ENCODE results near the gene AKAP8L.

DNA sequence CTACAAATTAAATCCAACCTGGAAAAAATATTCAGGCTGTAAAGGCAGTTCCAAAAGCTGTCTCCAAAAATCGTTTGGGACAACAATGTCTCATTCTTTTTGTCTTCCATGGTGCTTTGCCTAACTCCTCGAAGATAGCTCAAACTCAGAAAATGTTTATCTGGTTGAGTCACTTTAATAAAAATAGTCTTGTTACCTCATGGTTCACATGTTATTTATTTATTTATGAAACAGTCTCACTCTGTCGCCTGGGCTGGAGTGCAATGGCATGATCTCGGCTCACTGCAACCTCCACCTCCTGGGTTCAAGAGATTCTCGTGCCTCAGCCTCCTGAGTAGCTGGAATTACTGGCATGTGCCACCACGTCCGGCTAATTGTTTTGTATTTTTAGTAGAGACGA lies 81.6 kb downstream of the AKAP8L start:
- TF ChIP-seq CHD2 (IDR thresholded peaks at IDR 0.05; ENCODE audit: borderline replicate concordance, low read depth, low read length) (no peak), EZH2 (IDR thresholded peaks at IDR 0.05; ENCODE audit: borderline replicate concordance, control insufficient read depth, low read depth, low read length) (no peak), CBX5 (IDR thresholded peaks at IDR 0.05; ENCODE audit: low read depth) (no peak), RB1 (IDR thresholded peaks at IDR 0.05; ENCODE audit: borderline replicate concordance) (no peak), NFIC (IDR thresholded peaks at IDR 0.05; ENCODE audit: low read depth, low read length) (no peak), BRCA1 (IDR thresholded peaks at IDR 0.05; ENCODE audit: low read depth, low read length) (no peak), POLR2A (IDR thresholded peaks at IDR 0.05; ENCODE audit: low read depth, low read length) (no peak), MXI1 (IDR thresholded peaks at IDR 0.05; ENCODE audit: low read depth, low read length) (no peak), POLR2AphosphoS5 (IDR thresholded peaks at IDR 0.05; ENCODE audit: low read length) (no peak), SIN3A (IDR thresholded peaks at IDR 0.05; ENCODE audit: low read depth, low read length) (no peak), NR2C2 (IDR thresholded peaks at IDR 0.05; ENCODE audit: borderline replicate concordance, control insufficient read depth, insufficient read length, low read depth) (no peak), EP300 (IDR thresholded peaks at IDR 0.05; ENCODE audit: borderline replicate concordance in 1 of 2, control insufficient read depth in 1 of 2, low read depth in 2 of 2, low read length in 2 of 2) (no peak), PML (IDR thresholded peaks at IDR 0.05; ENCODE audit: low read length) (no peak)
- TF ChIP-seq, protein P1, sequence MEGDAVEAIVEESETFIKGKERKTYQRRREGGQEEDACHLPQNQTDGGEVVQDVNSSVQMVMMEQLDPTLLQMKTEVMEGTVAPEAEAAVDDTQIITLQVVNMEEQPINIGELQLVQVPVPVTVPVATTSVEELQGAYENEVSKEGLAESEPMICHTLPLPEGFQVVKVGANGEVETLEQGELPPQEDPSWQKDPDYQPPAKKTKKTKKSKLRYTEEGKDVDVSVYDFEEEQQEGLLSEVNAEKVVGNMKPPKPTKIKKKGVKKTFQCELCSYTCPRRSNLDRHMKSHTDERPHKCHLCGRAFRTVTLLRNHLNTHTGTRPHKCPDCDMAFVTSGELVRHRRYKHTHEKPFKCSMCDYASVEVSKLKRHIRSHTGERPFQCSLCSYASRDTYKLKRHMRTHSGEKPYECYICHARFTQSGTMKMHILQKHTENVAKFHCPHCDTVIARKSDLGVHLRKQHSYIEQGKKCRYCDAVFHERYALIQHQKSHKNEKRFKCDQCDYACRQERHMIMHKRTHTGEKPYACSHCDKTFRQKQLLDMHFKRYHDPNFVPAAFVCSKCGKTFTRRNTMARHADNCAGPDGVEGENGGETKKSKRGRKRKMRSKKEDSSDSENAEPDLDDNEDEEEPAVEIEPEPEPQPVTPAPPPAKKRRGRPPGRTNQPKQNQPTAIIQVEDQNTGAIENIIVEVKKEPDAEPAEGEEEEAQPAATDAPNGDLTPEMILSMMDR (IDR thresholded peaks at IDR 0.05 in 2 of 3, conservative IDR thresholded peaks at IDR 0.05 in 1 of 3; ENCODE audit: control insufficient read depth in 2 of 3, extremely low read depth in 1 of 3, insufficient read depth in 1 of 3, low read depth in 3 of 3, low read length in 3 of 3), result no peak
